Hematopoietic multipotent progenitor cell treated with erythropoietin and hydrocortisone succinate and interleukin-3 and kit ligand, for 4 days (in vitro differentiated cells): ENCODE results near the gene KEL.
"Not testable (repeated sequence)": the region's sequence is repeated elsewhere in the genome, so short reads cannot be mapped to it uniquely, and the experiment has no call there.

Experiments
- DNase-seq: peaks from one replicate; pipeline ENCODE4 v3.0.0-alpha.2; 2015

The KEL gene, protein sequence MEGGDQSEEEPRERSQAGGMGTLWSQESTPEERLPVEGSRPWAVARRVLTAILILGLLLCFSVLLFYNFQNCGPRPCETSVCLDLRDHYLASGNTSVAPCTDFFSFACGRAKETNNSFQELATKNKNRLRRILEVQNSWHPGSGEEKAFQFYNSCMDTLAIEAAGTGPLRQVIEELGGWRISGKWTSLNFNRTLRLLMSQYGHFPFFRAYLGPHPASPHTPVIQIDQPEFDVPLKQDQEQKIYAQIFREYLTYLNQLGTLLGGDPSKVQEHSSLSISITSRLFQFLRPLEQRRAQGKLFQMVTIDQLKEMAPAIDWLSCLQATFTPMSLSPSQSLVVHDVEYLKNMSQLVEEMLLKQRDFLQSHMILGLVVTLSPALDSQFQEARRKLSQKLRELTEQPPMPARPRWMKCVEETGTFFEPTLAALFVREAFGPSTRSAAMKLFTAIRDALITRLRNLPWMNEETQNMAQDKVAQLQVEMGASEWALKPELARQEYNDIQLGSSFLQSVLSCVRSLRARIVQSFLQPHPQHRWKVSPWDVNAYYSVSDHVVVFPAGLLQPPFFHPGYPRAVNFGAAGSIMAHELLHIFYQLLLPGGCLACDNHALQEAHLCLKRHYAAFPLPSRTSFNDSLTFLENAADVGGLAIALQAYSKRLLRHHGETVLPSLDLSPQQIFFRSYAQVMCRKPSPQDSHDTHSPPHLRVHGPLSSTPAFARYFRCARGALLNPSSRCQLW

DNA sequence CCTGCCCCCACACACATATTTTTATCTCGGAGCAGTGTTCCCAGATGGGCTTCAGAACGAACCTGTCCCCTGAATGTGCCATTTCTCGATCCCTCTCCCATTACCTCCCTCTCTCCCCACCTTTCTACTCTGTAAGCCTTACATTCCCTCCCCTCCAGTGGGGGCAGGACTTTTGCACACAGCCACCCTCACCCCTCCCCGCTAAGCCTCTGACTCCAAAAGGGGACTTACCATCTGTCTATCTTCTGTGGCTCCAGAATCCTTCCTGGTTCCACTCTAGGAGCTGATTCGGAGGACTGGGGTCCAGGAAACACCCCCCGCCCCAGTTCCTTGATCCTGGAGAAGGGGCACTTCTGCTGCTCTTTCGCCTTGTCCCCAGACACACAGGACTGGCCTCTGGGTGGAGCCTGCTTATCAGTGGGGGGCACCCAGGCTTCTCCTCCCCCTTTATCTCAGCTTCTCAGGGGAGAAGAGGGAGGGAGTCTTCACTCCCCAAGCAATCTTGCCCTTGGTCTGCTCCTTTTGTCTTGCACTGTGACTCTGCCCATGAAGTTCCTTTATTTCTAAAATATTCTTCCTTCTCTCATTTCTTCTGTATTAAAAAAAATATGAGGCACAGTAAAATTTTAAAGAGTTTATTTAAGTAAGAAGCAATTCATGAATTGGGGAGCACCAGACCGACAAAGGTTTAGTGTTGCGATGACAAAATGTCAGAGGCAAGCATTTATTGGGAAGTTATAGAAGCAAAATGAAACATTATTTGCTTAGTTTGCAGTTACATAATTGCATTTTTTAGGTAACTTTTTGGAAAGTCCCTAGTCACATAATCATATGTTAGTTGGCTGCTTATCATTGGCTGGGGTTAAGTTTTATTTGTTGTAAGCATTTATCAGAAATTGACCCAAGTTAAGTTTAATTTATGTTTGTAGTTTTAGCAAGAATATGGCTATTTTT is at the start of gene KEL:
Gene KEL (minus strand): TSS at position 391 of the 954 bp plus-strand sequence. CDS start 157 bp downstream, at position 234.
- DNase-seq, result peak; percentile 94

DNA sequence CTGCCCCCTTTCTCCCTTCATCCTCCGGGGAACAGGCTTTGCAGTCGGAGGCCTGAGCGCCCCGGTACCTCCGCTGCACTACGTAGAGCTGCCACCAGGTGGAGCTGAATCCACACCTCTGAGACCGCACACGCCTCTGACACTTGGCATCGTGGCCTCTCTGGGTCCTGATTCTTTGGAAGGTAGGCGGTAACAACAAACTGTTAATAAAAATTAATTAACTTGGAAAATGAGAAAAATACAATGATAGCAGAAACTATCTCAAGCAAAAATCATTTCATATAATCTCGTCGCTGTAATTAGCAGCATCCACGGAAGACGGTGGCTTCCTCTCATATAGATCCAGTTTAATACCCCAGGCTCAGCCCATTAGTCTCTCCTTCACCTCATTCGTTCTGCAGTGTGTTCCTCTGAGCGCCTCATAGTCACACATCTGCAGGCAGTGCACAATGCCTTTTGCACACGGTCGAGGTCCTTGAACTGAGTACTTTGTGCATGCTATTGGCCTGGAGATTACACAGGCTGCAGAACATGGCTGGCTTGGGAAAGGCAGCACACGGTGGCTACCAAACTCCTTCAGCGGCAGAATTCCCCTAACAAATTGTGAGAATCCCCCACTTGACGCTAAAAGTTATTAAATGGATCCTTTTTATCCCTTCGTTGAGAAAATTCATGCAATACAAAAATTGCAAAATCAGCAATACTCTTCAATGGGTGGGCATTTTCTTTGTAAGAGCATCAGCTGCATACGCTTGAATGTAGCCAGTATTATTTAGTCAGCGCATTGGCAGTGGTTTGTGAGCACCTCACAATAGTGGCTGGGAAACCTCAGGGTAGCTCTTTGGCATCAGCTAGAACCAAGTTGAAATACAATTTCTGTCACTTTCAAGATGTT is 46.1 kb upstream of the KEL start:
- peak; percentile 88 for DNase-seq

DNA sequence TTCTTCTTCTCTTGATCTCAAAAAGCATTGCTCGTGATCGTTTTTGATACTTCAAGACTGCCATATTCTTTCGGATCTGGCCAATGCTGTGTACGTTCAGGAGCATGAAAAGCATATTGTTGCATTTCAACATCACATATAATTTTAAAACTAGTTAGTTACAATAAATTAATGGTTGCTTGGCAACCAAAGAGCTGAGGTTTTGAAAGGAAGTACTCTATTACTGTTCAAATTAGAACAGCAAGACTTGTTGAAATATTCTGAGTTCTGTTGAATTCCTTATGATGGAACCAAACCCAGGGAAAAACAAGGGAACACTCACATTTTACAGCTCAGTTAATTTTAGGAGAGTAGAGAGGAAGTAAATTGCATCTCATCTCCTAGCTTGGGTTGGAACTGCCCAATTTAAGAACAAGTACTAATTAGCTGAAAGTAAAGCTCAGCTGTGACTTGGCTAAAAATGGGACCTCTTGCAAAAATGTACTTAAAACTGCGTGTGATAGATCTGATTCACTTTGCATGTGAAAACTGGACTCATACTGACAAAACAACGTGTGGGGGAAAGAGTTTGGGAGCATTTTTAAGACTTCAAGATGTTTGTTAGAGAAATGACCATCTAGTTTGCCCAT is 43.6 kb upstream of the KEL start:
- DNase-seq, result no peak

DNA sequence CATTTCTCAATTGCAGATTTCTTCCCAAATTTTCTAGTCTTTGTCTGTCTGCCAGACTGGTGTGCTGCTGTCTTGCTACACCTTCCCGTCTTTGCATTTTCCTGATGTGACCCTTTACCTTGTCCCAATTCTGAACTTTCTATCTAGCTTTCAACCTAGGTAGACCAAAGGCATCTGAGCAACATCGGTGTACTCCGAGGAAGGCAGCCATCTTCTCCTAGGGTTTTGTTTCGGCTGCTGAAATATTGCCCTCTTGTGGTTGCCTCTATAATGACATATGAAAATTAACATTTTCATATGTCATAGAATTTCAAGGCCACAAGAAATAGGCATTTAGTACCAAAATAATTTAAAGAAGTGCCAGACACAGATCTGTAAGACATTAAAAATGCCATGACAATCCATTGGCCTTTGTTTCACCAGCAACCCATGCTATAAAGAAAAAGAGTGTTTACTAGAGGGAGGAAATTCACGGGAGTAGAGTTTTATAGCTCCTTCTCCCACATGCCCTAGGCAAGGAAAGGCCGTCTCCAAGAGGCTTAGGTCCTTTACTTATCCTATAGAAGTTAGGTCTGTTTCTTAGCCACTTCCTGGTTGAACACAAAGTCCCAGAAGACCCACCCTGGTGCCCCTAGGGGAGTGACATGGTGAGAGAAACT is 41.4 kb upstream of the KEL start:
- peak; percentile 83 for DNase-seq

DNA sequence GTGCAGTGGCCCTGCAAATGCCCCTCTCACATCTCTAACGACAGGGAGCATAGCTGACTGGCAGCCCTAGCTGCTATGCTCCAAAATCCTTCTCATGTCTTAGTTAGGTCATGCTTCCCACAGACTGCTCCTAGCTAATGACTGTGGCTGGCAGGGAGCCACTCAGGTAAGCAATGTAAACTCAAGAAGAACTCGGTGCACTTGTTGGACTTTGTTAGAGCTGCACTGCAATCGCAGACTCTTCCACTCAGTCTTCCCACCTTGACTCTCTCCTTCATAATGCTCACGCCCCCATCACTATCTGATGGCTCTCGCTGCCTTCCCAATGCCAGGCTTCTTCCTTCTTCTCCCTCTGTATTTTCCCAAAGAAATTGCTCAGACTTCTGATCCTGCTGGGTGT is 40.7 kb upstream of the KEL start:
- DNase-seq, result peak; percentile 7

DNA sequence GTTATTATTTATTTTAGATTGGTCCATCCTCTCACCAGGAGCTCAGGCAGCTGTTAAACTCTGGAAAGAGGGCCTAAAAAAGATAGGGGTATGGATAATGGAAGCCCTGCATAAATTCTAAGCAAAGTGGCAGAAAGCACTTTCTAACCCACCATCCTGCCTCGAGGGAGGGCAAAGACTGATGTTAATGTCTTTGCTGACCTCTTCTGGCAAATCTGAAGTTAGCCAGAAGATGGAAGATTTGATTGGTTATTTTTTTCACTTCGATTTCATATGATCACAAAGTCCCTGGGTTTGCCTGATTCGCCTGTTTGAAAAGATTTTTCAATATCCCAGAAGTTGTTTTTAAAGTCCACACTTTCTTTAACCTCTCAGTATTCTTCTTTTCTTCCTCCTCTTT is 39.9 kb upstream of the KEL start:
- peak; percentile 78 for DNase-seq

DNA sequence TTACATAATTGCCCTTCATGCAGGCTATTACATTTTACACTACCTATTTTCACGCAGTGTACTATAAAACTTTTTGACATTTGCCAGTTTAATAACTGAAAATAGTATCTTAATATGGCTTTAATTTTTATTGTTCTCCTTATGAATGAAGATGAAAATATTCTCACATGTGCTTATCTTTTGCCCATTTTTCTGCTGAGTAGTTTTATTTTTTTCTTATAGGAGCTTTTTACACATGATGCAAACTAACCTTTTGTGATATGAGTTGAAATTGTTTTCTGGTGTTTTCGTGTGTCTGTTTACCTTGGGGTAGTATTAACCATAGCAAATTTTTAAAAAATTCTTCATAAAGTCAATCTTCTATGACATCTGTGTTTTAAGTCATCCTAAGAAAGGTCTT is 38.5 kb upstream of the KEL start:
- no peak for DNase-seq

DNA sequence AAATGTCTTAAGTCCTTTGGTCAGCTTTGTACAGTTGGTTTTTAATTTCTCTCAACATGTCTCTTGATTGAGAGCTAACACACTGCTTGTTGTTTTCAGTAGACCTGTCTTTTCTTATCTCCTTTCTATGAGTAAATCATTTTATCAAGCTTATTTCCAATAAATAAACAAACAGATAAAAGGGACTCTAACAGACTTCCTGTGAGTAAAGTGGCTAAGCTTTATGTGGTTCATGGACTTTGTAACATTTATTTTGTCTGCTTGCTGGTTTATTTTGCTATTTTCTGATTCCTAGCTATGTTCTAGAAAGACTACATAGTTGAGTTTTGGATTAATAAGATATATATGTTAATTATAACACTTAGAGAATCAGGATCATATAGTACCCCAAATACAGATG is 37.6 kb upstream of the KEL start:
- no peak for DNase-seq

DNA sequence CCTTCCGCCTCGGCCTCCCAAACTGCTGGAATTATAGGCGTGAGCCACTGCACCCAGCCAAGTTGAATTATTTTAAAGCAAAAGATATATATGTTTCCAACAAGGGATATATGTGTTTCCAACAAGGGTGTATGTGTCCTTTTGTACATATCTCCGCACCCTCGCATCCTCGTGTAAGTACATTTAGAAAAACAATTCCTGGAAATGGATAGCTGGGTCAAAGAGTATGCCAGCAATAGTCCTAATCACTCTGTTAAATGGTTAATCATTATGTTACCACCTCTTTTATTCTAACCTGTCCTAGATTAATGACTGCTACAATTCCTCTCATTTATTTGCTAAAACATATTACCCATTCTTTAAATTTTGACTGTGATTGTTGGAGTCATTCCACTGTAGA is 36.8 kb upstream of the KEL start:
- DNase-seq, result no peak

DNA sequence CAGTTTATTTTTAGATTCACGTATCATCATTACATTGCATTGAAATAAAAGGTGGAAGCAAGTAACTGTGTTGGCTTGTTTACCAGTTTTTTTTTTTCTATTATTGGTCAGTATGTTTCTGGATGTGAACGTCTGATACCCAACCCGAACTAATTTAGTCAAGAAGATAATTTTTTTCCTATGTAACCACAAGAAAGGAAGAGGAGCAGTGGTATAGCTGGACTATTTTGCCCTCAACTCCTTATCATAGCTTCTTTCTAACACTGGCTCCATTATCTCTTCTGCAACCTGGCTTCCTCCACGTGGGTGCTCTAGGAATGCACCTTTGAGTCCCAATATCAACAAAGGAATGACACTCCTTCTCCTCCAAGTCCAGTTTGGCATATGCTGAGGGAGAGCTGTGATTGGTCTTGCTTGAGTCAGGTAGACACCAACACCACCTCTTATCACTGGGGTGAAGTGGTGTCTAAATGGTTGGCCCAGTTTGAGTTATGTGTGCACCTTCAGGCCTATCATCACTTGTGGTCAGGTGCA is 35.4 kb upstream of the KEL start:
- peak; percentile 71 for DNase-seq

DNA sequence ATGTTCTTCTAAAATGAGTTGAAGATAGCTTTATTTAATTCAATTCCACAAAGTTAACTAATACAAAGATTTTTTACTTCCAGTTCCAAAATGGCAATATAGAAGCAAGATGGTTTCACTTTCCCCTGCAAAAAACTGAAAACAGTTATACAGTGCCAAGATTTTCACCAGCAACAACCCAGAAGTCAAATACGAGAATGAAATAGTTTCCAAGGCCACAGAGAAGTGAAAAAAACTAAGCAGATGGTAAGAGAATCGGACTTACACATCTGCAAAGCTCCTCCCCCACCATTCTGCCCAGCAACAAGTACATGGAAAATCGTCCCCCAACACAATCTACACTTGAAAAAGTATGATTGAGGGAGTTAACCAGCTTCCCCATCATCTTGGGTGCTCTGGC is 30.3 kb upstream of the KEL start:
- no peak for DNase-seq

DNA sequence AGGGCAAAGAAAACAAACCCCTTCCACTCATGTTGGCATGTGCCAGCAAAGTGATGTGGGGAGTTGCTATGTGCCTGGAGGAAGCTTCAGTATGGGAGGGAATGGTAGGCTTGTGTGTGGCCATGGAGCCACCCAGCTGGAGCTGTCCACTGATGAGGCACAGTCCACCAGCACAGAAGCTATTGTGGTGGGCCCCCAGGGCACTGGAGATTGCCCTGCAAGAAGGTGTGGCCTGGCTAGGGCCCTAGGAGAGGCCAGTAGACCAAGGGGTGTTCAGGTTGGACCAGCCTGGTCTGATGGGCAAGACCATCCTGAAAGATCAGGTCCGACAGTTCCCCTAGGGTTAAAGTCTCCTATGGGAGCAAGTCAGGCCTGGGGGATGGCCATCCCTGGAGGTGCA is 22.1 kb upstream of the KEL start:
- DNase-seq, result no peak

DNA sequence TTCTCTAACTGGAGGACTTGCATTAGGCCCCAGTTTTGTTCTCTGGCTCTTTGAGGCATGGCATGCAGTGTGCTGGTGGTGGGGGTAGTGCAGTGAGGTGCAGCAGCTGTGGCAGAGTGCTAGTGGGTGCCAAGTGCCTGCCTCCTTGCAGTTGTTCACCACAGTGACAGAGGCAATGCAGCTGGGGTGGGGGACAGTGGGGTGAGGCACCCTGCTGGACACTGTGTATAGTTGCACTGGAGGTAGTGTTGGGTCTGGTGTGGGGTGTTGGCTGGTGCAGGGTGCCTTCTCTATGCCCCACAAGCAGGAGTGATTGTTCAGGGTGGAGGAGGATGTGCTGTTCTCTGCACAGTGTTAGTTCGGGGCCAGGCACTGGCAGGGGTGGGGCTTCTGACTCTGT is 21.7 kb upstream of the KEL start:
- DNase-seq, result no peak

DNA sequence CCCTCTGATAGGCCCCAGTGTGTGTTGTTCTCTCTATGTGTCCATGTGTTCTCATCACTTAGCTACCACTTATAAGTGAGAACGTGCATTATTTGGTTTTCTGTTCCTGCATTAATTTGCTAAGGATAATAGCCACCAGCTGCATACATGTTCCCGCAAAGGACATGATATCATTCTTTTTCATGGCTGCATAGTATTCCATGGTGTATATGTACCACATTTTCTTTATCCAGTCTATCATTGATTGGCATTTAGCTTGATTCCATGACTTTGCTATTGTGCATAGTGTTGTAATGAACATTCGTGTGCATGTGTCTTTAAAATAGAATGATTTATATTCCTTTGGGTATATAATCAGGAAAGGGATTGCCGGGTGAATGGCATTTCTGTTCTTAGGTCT is 16.2 kb upstream of the KEL start:
- not testable (repeated sequence) for DNase-seq

DNA sequence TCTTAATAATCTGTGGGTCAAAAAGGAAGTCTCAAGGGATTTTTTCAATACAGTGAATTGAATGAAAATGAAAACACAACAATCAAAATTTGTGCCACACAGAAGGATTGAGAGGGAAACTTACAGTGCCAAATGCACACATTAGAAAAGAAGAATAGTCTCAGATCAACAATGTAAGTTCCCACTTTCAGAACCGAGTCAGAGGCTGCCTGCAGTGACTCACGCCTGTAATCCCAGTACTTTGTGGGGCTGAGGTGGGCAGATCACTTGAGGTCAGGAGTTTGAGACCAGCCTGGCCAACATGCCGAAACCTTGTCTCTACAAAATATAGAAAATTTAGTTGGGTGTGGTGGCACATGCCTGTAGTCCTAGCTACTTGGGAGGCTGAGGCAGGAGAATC is 12.5 kb upstream of the KEL start:
- DNase-seq, result no peak

DNA sequence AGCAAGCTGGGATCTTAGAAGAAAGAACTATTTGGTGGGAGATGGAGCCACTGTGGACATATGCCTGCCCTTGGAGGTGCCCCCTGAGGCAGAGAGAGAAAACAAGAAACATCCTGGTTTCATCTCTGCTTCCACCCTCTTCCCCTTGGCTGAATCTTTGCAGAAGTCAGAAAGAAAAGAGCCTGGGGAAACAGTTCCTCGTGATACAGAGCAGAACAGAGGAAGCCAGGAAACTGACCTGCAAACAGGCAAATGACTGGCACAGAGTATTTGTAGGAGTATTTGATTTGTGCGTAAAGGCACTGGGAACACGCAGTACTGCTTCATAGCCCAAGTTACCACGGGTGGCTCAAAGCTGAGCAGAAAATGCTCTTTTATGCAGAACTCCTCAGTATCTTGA is 7.0 kb upstream of the KEL start:
- DNase-seq, result no peak

DNA sequence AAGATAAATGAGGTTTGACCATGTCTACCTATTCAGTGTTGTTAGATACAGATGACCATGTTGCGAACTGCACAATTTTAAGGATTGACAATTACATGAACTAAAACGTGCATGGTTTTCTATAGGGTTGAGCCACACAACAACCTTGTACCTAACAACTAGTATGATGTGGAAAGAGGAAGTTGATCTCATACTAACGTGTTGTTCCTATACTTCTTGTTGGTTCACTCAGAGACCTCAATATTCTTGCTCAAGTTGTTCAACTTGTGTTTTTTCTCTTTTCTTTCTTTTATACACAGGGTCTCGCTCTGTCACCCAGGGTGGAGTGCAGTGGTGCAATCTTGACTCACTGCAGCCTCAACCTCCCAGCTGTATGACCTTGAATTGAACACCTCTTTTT is 6.1 kb upstream of the KEL start:
- peak; percentile 46 for DNase-seq

DNA sequence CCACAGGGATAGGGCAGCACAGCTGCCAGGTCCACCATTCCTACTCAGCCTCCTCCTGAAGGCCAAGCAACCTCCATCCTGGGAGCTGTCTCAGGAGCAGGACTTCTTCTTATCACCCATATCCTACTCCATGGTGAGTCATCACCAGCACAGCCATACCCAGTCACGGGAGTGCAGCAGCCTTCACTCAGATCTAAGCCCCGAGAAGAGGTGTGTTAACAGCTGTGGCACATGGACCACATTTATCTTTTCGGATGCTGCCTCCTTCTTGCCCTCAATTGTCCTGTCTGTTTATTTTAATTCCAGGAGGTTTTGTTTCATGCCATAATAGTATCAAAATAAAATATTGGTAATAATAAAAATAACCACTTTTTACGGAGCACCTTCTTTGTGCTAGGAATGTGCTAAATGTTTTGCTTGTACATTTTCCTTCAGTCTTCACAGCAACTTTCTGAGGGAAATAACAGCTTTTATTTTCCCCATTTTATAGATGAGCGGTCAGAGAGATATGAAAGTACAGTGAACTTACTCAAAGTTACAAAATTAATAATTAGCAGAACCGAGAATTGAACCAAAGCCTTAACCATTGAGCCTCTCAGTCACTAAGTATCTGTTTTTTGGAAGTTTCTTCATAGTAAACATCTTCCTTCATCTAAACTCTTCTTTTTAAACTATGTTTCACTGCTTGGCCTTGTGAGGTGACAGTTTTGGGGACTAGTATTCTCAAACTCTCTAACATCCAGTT is 2.5 kb upstream of the KEL start:
- DNase-seq, result peak; percentile 43

DNA sequence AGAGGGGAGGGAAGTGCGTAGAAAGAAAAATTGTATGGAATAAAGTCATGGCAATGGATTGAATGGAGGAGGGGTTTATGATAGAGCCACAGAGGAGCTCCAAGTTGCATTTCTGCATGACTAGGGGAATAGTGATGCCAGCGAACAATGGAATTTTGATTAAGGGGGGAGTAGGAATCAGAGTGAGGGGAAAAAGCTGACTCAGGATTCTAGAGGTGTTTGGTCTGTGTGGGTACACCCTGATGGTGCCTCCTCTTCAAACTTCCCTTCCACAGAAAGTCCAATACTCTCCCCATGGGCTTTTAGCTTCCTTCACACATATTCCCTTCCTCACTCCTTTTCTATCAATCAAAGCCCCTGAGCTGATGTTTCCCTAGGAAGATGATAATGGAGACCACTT is 1.8 kb upstream of the KEL start:
- no peak for DNase-seq

DNA sequence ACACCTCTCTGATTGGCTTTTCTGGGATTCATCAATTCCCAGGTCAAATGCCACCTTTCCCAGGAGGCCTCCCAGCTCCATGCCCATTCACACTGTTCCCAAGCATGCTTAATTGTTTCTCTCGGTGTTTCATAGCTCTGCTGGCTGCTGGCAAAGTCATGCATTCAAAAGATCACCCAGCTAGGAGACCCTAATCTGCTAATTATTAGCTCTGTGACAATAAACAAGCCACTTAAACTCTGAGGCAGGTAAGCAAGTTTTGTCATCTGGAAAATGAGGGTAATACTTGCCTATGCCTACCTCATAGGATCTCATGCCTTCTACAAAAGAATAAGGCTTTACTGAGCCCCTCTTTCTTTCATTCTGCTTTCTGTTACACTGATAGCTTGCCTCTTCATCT is 828 bp upstream of the KEL start:
- DNase-seq, result no peak
